H1 (cell line): ENCODE results near the gene CRYBG1. TPM values are rescaled to one million over a fixed set of nuclear protein-coding genes. Genes with fewer than 3 reads are reported as not detected.

Source experiments
- BACH1 ChIP-seq: IDR thresholded peaks from 2 replicates; pipeline ENCODE4 v1.6.1; 2012; ENCODE audit warnings: low read length, improper control_type of control experiment
- CHD7 ChIP-seq: fragments of 300-600 bp; sonication (generic); IDR thresholded peaks from 2 replicates; pipeline ENCODE4 v1.7.1; 2012; ENCODE audit warnings: low read length, moderate library complexity, mild to moderate bottlenecking, inconsistent platforms; ENCODE audit not compliant: insufficient replicate concordance
- CREB1 ChIP-seq: IDR thresholded peaks from 2 replicates; pipeline ENCODE4 v1.6.1; 2012; ENCODE audit warnings: inconsistent platforms
- CTCF ChIP-seq, 3 experiments: IDR thresholded peaks; 1 replicate in 2 of 3; 2 replicates in 1 of 3; pipeline versions ENCODE4 v1.5.1 to v1.6.1; 2011; ENCODE audit warnings: low read length in 3 of 3, mild to moderate bottlenecking in 3 of 3, inconsistent platforms in 2 of 3, low read depth in 1 of 3, moderate library complexity in 1 of 3; ENCODE audit not compliant: insufficient read depth in 1 of 3; ENCODE audit errors: control extremely low read depth in 1 of 3
- FOSL1 ChIP-seq: IDR thresholded peaks from 2 replicates; pipeline ENCODE4 v1.6.1; 2011; ENCODE audit warnings: mild to moderate bottlenecking, low read depth, low read length, moderate library complexity; ENCODE audit not compliant: insufficient read depth
- MAX ChIP-seq: IDR thresholded peaks from 2 replicates; pipeline ENCODE4 v1.6.1; 2012; ENCODE audit warnings: inconsistent platforms
- POLR2A ChIP-seq, 2 experiments: IDR thresholded peaks; 1 replicate in 1 of 2; 2 replicates in 1 of 2; pipeline ENCODE4 v1.6.1; 2011; ENCODE audit warnings: low read depth in 2 of 2, low read length in 2 of 2, mild to moderate bottlenecking in 2 of 2; ENCODE audit errors: control extremely low read depth in 1 of 2
- RFX5 ChIP-seq: IDR thresholded peaks from 2 replicates; pipeline ENCODE4 v1.6.1; 2011; ENCODE audit warnings: low read depth, low read length, improper control_type of control experiment, borderline replicate concordance
- SIX5 ChIP-seq: IDR thresholded peaks from 2 replicates; pipeline ENCODE4 v1.6.1; 2011; ENCODE audit warnings: mild to moderate bottlenecking, low read depth, low read length
- SUZ12 ChIP-seq: fragments of 200-600 bp; sonication (generic); IDR thresholded peaks from 2 replicates; pipeline ENCODE4 v1.6.1; 2012; ENCODE audit warnings: mild to moderate bottlenecking, inconsistent platforms, low read length, moderate library complexity, mixed read lengths
- polyA plus RNA-seq, 7 experiments: library from polyadenylated mRNA; depleted of rRNA in 3 of 7; stranded (reverse) in 5 of 7; unstranded in 2 of 7; fragments of >200 nt in 5 of 7; fragments of 200-250 nt in 2 of 7; gene quantifications; 1 replicate in 5 of 7; 2 replicates in 1 of 7; 4 replicates in 1 of 7; pipeline versions ENCODE4 v1.2.1 to v1.2.3, GENCODE V29; 2011 to 2013; ENCODE audit warnings: missing spikeins in 2 of 7, mixed read lengths in 2 of 7
- total RNA-seq: library from RNA; stranded (reverse); fragmentation: NEBNext Ultra II Directional; extraction: Animal tissue kit (Norgen Biotek cat#: 25700); gene quantifications from 2 replicates; pipeline ENCODE4 v1.2.1, GENCODE V29; 2021

CRYBG1 gene
- total and polyA plus RNA-seq, 2 of the 8 experiments (the other 6 are each of a cell fraction or from before 2014, with no cell fraction given) = 2.2 to 11.6 TPM

DNA sequence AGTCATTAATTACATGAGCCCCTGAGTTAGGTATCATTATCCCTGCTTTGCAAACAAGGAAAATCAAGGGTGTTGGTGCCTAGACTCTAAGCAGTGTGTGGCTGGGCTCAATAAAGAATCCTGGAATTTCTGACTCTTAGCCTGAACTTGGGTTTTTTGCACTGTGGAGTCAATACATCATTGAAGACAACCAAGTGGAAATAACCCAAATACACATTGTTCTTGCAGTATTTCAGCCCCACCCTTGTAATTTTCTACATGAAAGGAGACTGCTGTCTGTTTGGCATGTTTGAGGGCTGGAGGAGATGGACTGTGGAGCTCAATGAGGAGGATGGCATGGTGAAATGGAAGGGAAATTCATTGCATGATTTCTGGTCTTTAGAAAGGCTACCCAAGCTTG, 110.3 kb downstream of the CRYBG1 start (continued):
- TF ChIP-seq CHD7 (no peak), RFX5 (no peak), MAX (no peak), CTCF (IDR thresholded peaks at IDR 0.05; ENCODE audit: control extremely low read depth in 1 of 3, insufficient read depth in 1 of 3, low read depth in 1 of 3, low read length in 3 of 3) (no peak), SUZ12 (no peak), CREB1 (no peak), FOSL1 (no peak), SIX5 (no peak), BACH1 (no peak), POLR2A (IDR thresholded peaks at IDR 0.05; ENCODE audit: control extremely low read depth in 1 of 2, low read depth in 2 of 2, low read length in 2 of 2) (no peak)
